Glomerular endothelial cell (primary cell): ENCODE data around the gene SMCO4. TPM values are rescaled to one million over a fixed set of nuclear protein-coding genes. Genes with fewer than 3 reads are reported as not detected.
"Not testable (repeated sequence)": the region's sequence is repeated elsewhere in the genome, so short reads cannot be mapped to it uniquely, and the experiment has no call there.

Experiments used
- DNase-seq: peaks from one replicate; pipeline ENCODE4 v3.0.0-alpha.2; 2011; ENCODE audit warnings: low read depth, low spot score; ENCODE audit errors: extremely low read depth
- total RNA-seq: library from RNA; depleted of rRNA; stranded (reverse); fragments of >200 nt; gene quantifications from 2 replicates; pipeline ENCODE4 v1.2.3, GENCODE V29; 2015

SMCO4 gene
- total RNA-seq, 1 donor from 2014 or later = 24.0 TPM

DNA sequence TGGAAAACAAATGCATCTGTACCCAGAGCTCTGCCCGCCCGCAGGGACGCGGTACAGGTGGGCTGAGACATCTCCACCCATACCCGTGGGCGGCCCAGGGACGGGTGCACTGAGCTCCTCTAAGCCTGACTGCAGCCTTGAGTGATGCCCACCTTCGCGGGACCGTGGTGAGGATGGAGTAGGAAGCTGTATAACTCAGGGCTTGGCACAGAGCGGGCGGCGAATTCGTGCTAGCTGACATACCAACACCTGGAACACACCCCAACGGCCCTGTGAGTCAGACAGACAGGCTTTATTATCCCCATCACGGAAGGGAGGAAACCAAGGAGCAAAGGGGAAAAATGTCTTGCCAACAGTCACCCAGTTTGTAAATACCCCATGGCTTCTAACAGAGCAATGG lies 61.9 kb downstream of the SMCO4 start:
- no peak for DNase-seq

DNA sequence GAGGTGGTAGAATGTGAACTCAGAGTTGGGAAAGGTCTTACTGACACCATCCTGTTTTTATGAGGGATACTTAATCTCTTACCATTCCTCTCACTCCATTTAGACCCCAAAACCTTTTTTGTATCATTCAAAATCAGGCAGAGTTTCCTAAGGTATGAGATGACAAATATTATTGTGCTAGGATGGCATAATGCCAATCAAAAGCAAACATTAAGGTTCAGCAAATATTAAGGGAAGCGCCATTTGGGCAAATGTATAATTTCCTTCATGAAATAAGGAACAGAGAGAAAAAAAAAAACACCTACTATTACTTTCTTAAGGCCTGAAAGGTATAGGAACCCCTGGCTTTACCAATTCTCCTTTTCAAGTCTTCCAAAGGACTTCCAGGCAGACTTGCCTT lies 62.4 kb downstream of the SMCO4 start:
- no peak for DNase-seq

DNA sequence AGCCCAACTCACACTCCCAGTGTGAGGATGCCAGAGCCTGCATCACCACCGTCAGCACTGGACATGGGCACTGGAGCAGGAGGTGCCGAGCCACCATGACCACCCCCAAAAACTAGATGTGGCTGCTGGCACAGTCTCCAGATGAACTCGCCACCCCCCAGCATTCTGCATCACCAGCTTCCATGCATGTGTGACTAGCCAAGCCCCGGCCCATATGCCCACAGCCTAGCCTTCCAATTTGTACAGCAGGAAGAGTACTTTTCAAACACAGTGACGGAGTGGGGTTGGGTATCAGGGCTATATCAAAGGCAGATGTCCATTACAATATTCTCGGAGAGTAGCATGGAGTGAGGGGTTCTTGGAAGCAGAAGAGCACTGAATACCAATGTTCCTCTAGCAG lies 62.9 kb downstream of the SMCO4 start:
- DNase-seq = no peak

DNA sequence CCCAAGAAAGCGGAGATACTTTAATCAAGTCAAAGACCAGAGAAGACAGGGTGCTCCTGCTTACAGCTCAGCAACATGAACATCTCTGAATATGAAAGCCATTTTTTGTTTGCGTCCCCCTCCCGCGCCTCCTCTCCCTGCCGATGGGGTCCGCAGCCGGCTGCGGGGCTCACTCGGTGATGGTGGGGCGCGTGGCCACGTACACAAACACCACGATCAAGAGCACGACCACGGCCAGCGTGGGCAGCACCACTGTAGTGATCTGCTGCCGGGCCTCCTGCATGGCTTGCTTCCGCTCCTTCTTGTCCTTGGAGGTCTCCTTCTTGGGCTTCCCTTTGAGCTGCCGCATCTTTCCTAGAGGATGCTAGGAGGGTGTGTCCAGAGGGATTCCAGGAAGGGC lies 64.3 kb downstream of the SMCO4 start:
- DNase-seq = no peak

DNA sequence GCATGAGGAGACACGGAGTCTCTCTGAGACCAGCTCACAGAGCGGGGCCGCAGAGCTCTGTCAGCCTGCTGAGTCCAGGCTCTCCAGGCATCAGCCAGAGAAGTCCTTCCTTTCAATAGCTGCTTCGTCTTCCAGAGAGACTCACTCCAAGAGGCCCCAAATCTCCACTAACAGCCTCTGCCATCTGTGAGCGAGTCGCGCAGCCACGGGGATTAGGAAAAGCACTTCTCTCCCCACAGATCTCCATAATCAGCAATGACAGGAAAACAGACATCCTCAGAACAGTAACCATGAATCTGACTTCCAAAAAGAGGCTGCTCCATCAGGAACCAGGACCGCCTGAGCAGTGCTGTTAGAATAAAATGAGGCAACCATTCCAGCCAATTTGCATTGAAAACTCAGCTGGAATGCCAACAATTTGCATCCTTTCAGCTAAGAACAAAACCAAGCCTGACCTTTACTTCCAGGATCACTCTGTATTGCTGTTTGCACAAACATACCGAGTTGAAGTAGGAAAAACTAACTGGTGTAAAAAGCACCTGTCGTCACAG lies 65.4 kb downstream of the SMCO4 start:
- DNase-seq = no peak

DNA sequence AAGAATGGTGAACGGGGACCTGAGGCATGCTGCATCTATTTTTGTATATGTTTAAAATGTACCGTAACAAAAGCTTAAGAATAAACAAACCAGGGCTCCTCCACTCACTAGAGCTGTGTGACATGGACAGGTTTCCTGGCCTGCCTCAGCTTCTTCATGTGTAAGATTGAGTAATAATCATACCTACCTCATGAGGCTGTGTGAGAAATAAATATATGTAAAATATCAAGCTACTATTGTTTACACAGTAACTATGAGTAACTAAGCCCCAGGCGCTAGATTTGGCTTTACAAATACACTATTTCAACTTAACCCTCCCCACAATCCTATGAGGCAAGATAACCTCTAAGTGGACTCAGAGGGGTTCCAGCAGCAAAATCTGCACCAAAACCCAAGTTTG lies 66.4 kb downstream of the SMCO4 start:
- no peak for DNase-seq

DNA sequence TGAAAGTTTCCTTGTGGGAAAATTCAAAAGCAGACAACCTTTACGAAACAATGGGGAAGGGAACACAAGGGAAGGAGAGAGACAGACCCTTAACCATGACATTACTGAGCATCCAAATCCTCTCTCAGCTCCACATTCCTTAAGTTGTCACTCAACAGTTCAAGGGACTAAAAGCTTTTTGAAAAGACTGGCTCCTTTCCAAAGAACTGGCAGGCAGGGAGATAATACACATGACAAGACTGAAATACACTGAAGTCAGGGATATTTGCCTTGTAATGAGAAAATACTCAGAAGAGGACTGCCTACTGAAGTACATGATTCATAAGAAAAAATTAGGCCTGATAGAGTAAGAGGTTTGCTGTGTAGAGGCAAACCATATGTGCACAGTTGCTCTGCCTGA lies 69.1 kb downstream of the SMCO4 start:
- DNase-seq = no peak

DNA sequence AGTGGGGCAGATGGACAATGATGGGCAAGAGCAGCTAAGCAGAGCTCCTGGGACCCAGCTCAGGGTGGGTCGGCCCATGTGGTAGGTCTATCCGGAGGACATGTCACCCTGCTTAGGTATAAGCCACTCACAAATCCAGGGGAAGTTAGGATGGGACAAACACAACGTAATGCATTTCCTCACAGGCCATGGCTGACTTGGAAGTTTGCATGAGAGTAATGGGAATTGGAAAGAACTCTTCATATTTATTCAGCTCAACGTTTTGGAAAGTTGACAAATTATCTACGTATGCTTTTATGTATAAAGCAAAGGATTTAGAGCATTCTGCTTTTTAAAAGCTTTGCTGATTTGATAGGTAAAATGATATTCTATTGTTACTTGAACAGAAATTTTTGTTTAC lies 74.9 kb downstream of the SMCO4 start:
- DNase-seq = no peak

DNA sequence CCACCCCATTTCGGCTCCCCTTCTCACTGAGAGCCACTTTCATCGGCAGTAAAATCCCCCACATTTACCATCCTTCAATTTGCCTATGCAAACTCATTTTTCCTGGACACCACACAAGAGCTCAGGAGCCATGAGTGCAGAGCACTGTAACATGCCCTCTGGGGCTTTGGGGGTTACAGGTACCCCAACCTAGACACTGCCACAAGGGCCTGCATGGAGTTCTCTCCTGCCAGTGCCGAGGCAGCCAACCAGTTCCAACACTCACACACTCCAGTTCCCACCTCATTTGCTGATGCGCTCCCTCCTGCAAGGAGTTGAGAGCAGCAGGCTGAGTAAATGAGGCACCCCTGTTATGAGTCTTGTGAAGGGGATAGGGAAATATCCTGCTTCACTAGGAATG lies 76.1 kb downstream of the SMCO4 start:
- DNase-seq = no peak

DNA sequence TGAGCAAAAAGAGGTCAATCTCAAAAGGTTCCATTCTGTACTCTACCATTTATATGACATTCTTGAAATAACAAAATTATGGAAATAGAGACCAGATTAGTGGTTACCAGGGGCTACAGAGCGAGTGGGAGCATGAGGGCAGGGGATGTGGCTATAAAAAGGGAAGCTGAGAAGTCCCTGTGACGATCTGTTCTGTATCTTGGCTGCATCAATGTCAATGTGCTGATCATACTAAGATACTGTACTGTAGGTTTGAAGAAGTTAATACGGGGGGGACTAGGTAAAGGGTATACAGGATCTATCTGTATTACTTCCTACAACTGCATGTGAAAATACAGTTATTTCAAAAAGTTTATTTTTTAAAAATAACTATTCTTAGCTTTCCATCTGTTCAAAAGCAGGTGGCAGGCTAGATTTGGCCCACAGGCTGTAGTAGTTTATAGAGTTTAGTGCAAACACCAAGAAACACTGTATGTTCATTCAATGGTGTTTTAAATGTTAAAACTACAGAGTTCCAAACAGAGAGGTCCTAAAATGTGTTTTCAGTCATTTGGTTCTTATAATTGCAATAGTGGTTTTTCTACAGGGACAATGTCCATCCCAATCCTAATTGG lies 78.2 kb downstream of the SMCO4 start:
- no peak for DNase-seq

DNA sequence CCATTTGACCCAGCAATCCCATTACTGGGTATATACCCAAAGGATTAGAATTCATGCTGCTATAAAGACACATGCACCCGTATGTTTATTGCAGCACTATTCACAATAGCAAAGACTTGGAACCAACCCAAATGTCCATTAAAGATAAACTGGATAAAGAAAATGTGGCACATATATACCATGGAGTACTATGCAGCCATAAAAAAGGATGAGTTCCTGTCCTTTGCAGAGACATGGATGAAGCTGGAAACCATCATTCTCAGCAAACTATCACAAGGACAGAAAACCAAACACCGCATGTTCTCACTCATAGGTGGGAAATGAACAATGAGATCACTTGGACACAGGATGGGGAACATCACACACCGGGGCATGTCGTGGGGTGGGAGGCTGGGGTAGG lies 79.5 kb downstream of the SMCO4 start:
- not testable (repeated sequence) for DNase-seq

DNA sequence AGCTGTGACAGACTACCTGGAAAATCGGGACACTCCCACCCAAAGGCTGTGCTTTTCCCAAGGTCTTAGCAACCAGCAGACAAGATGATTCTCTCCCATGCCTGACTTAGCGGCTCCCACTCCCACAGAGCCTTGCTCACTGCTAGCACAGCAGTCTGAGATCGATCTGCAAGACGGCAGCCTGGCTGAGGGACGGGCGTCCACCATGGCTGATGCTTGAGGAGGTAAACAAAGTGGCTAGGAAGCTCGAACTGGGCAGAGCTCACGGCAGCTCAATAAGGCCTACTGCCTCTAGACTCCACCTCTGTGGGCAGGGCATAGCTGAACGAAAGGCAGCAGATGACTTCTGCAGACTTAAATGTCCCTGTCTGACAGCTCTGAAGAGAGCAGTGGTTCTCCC lies 84.9 kb downstream of the SMCO4 start:
- no peak for DNase-seq

DNA sequence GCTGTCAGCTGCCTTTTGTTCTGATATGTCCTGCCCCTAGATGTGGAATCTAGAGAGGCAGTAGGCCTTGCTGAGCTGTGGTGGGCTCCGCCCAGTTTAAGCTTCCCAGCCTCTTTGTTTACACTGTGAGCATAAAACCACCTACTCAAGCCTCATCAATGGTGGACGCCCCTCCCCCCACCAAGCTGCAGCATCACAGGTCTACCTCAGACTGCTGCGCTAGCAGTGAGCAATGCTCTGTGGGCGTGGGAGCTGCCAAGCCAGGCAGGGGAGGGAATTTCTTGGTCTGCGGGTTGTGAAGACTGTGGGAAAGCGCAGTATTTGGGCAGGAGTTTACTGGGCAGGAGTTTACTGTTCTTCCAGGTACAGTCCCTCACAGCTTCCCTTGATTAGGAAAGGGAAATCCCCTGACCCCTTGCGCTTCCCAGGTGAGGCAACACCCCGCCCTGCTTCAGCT lies 98.5 kb downstream of the SMCO4 start:
- DNase-seq = no peak

DNA sequence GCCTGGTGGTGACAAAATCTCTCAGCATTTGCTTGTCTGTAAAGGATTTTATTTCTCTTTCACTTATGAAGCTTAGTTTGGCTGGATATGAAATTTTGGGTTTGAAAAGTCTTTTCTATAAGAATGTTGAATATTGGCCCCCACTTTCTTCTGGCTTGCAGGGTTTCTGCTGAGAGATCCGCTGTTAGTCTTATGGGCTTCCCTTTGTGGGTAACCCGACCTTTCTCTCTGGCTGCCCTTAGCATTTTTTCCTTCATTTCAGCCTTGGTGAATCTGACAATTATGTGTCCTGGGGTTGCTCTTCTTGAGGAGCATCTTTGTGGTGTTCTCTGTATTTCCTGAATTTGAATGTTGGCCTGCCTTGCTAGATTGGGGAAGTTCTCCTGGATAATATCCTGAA lies 100.0 kb downstream of the SMCO4 start:
- DNase-seq = not testable (repeated sequence)

DNA sequence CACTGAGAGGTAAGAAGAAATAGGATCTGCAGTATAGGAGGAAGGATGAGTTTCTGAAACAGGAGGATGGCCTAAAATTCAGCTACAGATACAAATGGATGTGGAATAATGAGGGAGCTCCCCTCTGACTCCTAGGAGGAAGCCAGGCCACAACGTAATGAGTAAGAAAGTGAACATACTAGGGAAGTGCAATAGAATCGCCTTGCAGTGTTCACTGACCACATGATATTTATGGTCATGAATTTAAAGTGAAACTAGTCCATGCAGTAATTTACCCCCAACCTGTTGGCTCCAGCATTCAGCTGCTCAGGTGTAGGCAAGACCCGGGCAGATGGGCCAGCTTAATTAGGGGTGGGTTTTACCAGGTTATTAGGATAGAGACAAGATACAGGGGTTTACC lies 110.9 kb downstream of the SMCO4 start:
- DNase-seq = no peak

Other genes with a start within 250 kb of the SMCO4 start
- not detected in 2 replicates for gene DEUP1, start 212.6 kb downstream of the SMCO4 start, total RNA-seq
- gene CEP295, start 118.3 kb upstream of the SMCO4 start, total RNA-seq = 9.6 and 16.4 TPM in 2 replicates
- 64.1 and 68.0 TPM in 2 replicates for gene TAF1D, start 198.1 kb upstream of the SMCO4 start, total RNA-seq
- 11.0 and 18.8 TPM in 2 replicates for gene C11orf54, start 198.3 kb upstream of the SMCO4 start, total RNA-seq
- 31.5 and 41.9 TPM in 2 replicates for gene MED17, start 240.9 kb upstream of the SMCO4 start, total RNA-seq